GM12872 (cell line): ENCODE results near the gene GALNT4.

Experiments used
- CTCF ChIP-seq: IDR thresholded peaks from 3 replicates; pipeline ENCODE4 v1.5.1; 2011; ENCODE audit warnings: low read depth, mild to moderate bottlenecking, low read length, moderate library complexity; ENCODE audit not compliant: insufficient read depth

The GALNT4 gene

GRCh38 chr12:89501793-89502192, 22.8 kb downstream of the GALNT4 start:
- TF ChIP-seq CTCF = no peak

GRCh38 chr12:89499857-89500256, 24.7 kb downstream of the GALNT4 start:
- no peak for TF ChIP-seq CTCF

- TF ChIP-seq CTCF = no peak
These were observed 27.1 kb downstream of the GALNT4 start for GRCh38 chr12:89497467-89497866.

- no peak for TF ChIP-seq CTCF
These were observed 27.6 kb downstream of the GALNT4 start for GRCh38 chr12:89497005-89497404.

- no peak for TF ChIP-seq CTCF
These were observed 30.0 kb downstream of the GALNT4 start for GRCh38 chr12:89494411-89495231.

GRCh38 chr12:89493670-89494302, 30.8 kb downstream of the GALNT4 start:
- TF ChIP-seq CTCF = no peak

- no peak for TF ChIP-seq CTCF
These were observed 31.7 kb downstream of the GALNT4 start for GRCh38 chr12:89492883-89493282.
